ENCODE results near the gene BLVRA. TPM values are rescaled to one million over a fixed set of nuclear protein-coding genes. Genes with fewer than 3 reads are reported as not detected.

BLVRA gene
- total RNA-seq, 4 donors from 2014 or later: 84.8 to 102 (median 92.8) TPM

- peaks cover 0 to 5% (median 0%) of the 10 kb centered on the region in 4 donors for H3K27me3 ChIP-seq
- no peaks in the 10 kb centered on the region for H3K9me3 ChIP-seq
- no peaks in the 10 kb centered on the region for H3K4me1 ChIP-seq
- intact Hi-C loops (cut with DNase I): no loop called here
- TF ChIP-seq POLR2AphosphoS5 (IDR thresholded peaks at IDR 0.05): no peak
- no peak for TF ChIP-seq POLR2A (IDR thresholded peaks at IDR 0.05; ENCODE audit: low read depth)
- TF ChIP-seq CTCF (IDR thresholded peaks at IDR 0.05): no peak
- TF ChIP-seq EP300 (IDR thresholded peaks at IDR 0.05): no peak
- no peak overlapping the region for H3K27ac ChIP-seq (replicated peaks in 1 of 4)
- 90% methylated on average over 9 of the region's 9 CpGs for WGBS
- no peak for DNase-seq (ENCODE audit: extremely low spot score)
- no peaks in the 10 kb centered on the region for H3K36me3 ChIP-seq
- H3K4me3 ChIP-seq: no peak overlapping the region
These were observed 11.0 kb upstream of the BLVRA start for GRCh38 chr7:43747328-43748105.

- TF ChIP-seq POLR2AphosphoS5 (IDR thresholded peaks at IDR 0.05): no peak
- no peak for TF ChIP-seq EP300 (IDR thresholded peaks at IDR 0.05)
- 93% methylated on average over 3 of the region's 5 CpGs for whole genome bisulfite sequencing
- Histone ChIP-seq H3K4me1 (no peaks in the 10 kb centered on the region), H3K9me3 (no peaks in the 10 kb centered on the region), H3K36me3 (no peaks in the 10 kb centered on the region), H3K27ac (replicated peaks in 1 of 4) (no peak overlapping the region), H3K27me3 (peaks cover 0 to 5% (median 0%) of the 10 kb centered on the region in 4 donors), H3K4me3 (no peak overlapping the region)
- intact Hi-C loops (cut with DNase I): no loop called here
- DNase-seq (ENCODE audit: extremely low spot score): no peak
These were observed 9.0 kb upstream of the BLVRA start for GRCh38 chr7:43749383-43749940.

GRCh38 chr7:43750016-43750887 lies 8.2 kb upstream of the BLVRA start:
- Histone ChIP-seq H3K27me3 (peaks cover 0 to 5% (median 0%) of the 10 kb centered on the region in 4 donors), H3K4me3 (no peak overlapping the region), H3K9me3 (no peaks in the 10 kb centered on the region), H3K4me1 (no peaks in the 10 kb centered on the region), H3K27ac (replicated peaks in 1 of 4) (no peak overlapping the region), H3K36me3 (no peaks in the 10 kb centered on the region)
- WGBS: 80% methylated on average over 7 of the region's 14 CpGs
- no peak for DNase-seq (ENCODE audit: extremely low spot score)
- TF ChIP-seq POLR2A (IDR thresholded peaks at IDR 0.05; ENCODE audit: low read depth): no peak
- TF ChIP-seq POLR2AphosphoS5 (IDR thresholded peaks at IDR 0.05): no peak
- no peak for TF ChIP-seq EP300 (IDR thresholded peaks at IDR 0.05)
- TF ChIP-seq CTCF (IDR thresholded peaks at IDR 0.05): no peak
- intact Hi-C loops (cut with DNase I): no loop called here

GRCh38 chr7:43752411-43752810 lies 6.1 kb upstream of the BLVRA start:
- H3K27me3 ChIP-seq: peaks cover 0 to 5% (median 0%) of the 10 kb centered on the region in 4 donors
- peak; percentile 78 for DNase-seq (ENCODE audit: extremely low spot score)
- intact Hi-C loops (cut with DNase I): no loop called here
- H3K27ac ChIP-seq (replicated peaks in 1 of 4): no peak overlapping the region
- 80% methylated on average over 3 of the region's 3 CpGs for WGBS
- TF ChIP-seq POLR2AphosphoS5 (IDR thresholded peaks at IDR 0.05) (no peak), CTCF (IDR thresholded peaks at IDR 0.05) (no peak), EP300 (IDR thresholded peaks at IDR 0.05) (no peak), POLR2A (IDR thresholded peaks at IDR 0.05; ENCODE audit: low read depth) (no peak)
- H3K4me3 ChIP-seq: no peak overlapping the region
- H3K36me3 ChIP-seq: no peaks in the 10 kb centered on the region
- no peaks in the 10 kb centered on the region for H3K9me3 ChIP-seq
- H3K4me1 ChIP-seq: peaks cover 0 to under 1% (median 0%) of the 10 kb centered on the region in 4 donors
